Measurements from ENCODE around the gene KCTD19.

DNA sequence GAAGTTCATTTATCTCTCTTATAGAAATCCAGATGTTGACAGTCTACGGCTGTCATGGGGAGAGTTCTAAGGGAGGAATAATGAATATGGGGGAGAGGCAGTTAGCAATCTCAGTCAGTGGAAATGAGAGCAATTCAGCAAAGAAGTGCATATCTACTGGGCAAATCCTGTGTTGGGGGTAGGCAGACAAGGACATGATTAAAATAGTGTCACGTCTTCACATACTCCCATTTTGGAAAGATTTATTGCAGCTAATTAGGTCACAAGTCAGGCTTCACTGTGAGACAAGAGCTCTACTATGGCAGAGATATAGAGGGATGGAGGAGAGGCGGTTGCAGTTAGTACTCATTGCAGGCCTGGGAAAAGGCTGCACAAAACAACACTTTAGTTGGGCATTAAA lies 29.9 kb upstream of the KCTD19 start:
- TF ChIP-seq POLR2AphosphoS5 (IDR thresholded peaks at IDR 0.05; ENCODE audit: insufficient read depth in 1 of 2, low read depth in 1 of 2): no peak
- TF ChIP-seq, protein P1, sequence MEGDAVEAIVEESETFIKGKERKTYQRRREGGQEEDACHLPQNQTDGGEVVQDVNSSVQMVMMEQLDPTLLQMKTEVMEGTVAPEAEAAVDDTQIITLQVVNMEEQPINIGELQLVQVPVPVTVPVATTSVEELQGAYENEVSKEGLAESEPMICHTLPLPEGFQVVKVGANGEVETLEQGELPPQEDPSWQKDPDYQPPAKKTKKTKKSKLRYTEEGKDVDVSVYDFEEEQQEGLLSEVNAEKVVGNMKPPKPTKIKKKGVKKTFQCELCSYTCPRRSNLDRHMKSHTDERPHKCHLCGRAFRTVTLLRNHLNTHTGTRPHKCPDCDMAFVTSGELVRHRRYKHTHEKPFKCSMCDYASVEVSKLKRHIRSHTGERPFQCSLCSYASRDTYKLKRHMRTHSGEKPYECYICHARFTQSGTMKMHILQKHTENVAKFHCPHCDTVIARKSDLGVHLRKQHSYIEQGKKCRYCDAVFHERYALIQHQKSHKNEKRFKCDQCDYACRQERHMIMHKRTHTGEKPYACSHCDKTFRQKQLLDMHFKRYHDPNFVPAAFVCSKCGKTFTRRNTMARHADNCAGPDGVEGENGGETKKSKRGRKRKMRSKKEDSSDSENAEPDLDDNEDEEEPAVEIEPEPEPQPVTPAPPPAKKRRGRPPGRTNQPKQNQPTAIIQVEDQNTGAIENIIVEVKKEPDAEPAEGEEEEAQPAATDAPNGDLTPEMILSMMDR (IDR thresholded peaks at IDR 0.05): no peak

Measured in vagina (tissue), 2 donors.